IPS-NIHi7 (cell line): Measurements from ENCODE around the gene CHI3L2.

Experiments used
- DNase-seq: peaks from one replicate; pipeline ENCODE4 v3.0.0; 2012; ENCODE audit warnings: mixed read lengths; ENCODE audit errors: extremely low spot score

Gene CHI3L2

GRCh38 chr1:111249960-111250359, 22.4 kb downstream of the CHI3L2 start:
- DNase-seq = no peak

DNA sequence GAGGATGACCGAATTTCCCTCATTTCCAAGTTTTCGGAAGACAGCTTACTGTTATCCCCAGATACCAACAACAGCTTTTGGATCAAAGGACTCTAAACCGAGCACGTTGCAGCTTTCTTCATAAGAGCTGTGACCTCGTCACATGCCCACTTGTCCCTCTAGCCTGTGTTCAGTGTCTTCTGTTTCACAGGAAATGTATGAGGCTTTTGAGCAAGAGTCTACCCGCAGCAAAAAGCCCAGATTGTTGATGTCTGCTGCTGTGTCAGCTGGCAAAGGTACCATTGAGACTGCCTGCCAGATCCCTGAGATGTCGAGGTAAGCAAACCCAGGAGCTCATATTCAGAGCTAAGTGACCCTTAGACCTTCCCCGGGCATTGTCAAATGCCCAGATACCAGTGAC, 24.1 kb downstream of the CHI3L2 start:
- no peak for DNase-seq

DNA sequence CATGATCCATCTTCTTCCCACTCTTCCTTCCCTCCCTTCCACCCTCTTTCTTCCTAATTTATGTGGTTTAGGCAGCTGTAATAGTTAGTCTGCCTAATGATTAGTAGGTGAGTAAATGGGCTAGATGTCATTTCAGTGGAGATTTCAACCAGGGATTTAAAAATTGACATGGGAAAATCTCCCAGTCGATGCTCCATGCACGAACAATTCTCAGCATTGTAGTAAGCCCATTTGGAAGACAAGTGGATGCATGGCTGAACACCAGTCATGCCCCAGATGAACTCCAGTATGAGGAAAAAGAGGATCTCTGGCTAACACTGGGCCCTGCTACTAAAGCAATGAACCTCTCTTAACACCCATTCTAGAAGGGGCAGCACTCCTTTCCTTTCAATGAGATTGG, 25.3 kb downstream of the CHI3L2 start:
- no peak for DNase-seq

DNA sequence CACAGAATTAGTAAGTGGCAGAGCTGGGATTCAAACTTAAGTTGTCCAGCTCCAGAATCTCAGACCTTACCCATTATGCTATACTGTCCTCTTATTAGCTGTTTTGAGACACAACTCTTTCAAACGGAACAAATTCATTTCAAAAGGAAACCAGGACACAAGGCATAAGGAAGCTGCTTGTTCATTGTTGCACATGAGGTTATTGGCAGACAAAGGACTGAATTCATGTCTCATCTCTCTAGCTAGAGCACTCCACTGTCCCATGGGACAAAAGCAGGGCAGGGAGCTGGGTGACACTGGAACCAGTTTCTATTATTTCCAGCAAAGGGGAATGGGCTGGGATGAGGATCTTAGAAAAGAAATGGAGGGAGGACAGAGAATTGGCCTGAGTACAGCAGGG, 26.4 kb downstream of the CHI3L2 start:
- no peak for DNase-seq

- no peak for DNase-seq
Measured at GRCh38 chr1:111256988-111257658, 29.6 kb downstream of the CHI3L2 start.

DNA sequence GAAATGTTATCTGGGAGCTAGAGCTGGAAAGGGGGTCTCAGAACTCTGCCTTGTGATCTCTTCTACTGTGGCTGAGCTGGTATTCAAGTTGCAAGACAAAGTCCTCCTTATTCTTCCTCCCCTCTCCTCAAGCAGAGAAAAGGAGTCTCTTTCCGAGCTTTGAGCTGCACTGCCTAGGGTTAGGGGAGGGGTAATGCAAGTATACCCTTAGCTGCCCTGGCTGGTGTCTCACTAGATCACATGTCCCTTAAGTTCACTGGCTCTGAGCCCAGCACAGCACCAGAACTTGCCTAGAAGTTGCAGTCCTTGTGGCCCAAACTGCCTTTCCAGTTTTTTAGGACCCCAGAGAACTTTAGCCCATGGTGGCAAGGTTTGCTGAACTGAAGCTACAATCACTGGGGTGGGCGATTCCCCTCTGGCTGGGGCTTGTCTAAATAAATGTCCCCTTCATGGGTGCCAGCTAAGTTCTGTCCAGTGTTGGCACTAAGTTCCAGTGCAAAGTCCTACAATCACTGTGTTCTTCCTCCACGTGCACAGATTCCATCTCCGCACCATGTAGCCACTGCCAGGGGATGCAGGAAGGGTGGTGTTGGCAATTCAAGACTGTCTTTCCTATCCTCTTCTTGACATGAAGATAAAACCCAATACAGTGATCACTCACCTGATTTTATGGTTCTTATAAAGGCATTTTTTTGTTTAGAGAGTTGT, 40.4 kb downstream of the CHI3L2 start:
- no peak for DNase-seq

DNA sequence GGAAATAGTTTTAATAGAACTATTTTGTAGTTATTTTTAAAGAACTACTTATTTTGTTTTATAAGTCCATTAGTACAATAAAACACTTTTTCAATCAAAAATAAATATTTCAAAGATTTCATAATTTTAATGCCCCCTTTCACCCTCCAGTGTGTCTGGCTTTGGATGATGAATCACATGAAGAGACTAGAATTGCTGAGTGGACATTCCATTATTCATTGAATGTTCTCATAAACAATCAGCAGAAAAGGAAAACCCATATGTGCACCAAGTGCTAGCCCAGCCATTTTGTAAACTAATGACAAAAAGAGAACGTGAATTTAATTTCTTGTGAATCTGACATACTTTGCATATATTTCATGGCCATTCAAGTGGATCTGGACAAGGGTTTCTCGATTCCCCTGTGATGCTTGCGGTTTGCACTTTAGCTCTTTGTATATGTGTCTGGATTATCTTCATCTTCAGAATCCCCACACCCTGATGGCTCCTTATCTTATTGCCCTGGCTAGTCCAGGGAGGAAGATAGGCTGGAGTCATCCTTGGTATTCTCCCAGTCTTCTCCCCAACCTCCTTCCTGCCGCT, 42.4 kb downstream of the CHI3L2 start:
- no peak for DNase-seq

DNA sequence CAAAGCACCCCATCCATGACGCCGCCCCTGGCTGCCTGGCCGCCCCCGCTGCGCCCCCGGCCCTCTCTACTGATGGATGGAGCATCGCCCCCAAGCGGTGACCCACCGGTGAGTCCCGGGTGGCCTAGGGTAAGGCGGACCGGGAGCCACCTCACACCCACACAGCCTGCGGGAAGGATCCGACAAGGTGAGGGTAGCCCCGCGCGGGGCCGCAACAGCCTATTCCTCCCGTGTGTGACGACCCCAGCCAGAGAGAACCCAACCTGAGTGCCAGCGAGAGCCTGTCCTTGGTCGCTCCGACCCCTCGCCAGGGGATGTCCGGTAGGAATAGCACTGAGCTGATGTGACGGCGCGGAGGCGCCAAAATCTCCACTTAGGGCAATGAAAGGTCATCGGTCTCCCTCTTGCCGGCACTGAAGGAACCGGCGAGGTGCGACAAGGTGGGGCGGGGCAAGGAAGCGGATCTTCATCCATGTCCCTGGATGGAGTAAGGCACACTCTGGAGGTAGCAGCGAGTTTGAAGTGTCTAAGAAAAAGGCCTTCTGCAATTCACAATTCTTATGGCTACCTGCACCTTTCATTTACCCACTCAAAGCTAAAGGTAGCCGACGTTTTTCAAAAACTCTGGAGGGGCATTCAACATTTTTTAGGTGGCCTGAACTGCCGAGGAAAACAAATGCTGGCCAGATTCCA, 43.4 kb downstream of the CHI3L2 start:
- DNase-seq = peak; percentile 31

- DNase-seq = no peak
Measured at GRCh38 chr1:111271464-111271801, 43.9 kb downstream of the CHI3L2 start.

- DNase-seq = no peak
Measured at GRCh38 chr1:111272081-111272480, 44.6 kb downstream of the CHI3L2 start.

- no peak for DNase-seq
Measured at GRCh38 chr1:111274653-111275052, 47.1 kb downstream of the CHI3L2 start.

DNA sequence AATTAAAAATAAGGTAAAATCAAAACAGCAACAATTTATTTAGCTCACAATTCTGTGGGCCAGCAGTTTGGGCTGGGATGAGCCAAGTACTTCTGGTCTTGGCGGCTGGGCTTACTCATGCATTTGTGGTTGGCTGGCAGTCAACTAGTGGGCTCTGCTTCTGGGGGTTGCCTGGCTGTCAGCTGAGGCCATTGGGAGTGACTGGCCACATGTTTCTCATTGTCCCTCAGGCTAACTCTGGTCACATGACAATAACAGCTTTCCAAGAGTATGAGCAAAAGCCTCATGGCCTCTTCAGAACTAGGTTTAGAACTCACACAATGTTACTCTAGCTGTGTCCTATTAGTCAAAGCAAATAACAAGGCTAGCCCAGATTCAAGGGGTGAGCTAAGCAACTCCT, 47.6 kb downstream of the CHI3L2 start:
- no peak for DNase-seq

- no peak for DNase-seq
Measured at GRCh38 chr1:111275780-111276433, 48.4 kb downstream of the CHI3L2 start.

- no peak for DNase-seq
Measured at GRCh38 chr1:111279144-111279543, 51.6 kb downstream of the CHI3L2 start.

DNA sequence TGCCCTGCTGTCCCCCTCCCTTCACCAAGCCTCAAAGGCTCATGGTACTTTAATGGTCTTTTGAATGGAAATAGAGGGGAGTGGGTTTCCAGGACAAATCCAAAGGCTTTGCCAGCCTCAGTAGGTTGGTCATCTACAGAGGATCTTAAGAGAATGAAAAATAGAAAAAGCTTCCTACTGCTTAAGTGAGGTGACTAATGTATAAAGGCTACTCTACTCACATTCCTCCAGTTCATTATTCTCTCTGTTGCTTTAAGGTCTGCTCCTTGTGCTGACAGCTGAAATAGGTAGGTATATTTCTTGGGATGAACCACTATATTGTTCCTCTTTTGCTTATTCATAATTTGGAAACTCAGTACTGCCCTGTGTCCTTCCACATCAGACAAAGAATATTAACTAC, 52.8 kb downstream of the CHI3L2 start:
- no peak for DNase-seq

- DNase-seq = no peak
Measured at GRCh38 chr1:111281411-111281810, 53.9 kb downstream of the CHI3L2 start.

GRCh38 chr1:111283838-111284237, 56.3 kb downstream of the CHI3L2 start:
- no peak for DNase-seq

DNA sequence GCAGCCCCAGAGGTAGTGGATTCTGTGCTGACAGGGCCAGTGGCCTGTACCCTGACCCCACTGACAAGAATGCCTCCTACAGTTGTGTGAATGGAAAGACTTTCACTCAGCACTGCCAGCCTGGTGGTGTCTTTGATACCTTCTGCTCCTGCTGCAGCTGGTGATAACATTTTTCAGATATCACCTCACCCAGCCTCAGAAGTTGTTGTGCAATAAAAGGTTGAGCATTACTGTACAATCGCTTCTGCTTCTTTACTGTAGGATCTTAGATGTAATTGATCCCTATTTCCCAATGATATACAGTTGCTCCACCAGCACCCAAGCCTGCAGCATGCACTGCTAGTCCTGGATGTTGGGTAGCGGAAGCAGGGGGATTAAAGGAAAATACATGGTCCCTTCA, 58.4 kb downstream of the CHI3L2 start:
- DNase-seq = no peak

- no peak for DNase-seq
Measured at GRCh38 chr1:111286912-111287311, 59.4 kb downstream of the CHI3L2 start.

DNA sequence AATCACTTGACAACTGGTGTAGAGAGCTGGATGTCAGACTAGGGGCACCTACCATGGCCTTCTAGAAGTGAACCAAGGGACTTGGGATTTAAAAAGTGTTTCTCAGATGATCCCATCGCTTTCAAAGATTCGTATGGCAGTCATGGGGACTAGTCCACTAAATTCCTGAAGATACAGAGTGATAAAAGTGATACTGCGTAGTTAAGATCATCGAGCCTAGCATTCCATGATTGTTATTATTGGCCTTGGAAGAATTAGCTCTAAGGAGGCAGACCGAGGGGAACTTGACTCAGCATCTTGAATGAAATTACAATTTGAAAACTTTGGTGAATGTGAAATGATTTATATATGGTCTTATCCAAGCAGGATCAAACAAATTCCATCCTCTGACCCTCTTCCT, 61.9 kb downstream of the CHI3L2 start:
- no peak for DNase-seq

GRCh38 chr1:111290104-111290503, 62.6 kb downstream of the CHI3L2 start:
- no peak for DNase-seq

DNA sequence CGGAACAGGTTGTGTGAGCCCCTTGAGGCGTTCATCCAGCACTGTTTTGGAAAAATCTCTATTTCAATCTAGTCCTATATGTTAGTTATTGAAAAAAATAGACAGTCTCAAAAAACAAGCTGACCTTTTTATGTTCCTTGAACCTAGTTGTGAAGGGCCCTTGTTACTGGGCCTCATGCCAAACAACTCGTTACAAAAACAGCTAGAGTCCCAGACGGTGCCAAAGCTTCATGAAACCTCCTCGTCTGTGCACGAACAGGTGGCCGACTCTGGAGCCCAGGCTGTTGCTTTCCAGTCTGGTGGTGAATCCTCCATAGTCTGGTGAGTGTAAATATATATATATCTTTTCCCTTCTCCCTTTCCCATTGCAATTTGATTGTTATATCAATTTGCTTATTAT, 63.1 kb downstream of the CHI3L2 start, which contains the start of gene CHIA:
TSS of gene CHIA (plus strand) at position 222 of the 400 bp plus-strand sequence. CDS start 19,617 bp downstream, outside the sequence.
- DNase-seq = no peak
